CD8-positive, alpha-beta memory T cell (primary cell): ENCODE data around the gene RALGDS. TPM values are rescaled to one million over a fixed set of nuclear protein-coding genes. Genes with fewer than 3 reads are reported as not detected.
"Not testable (repeated sequence)": the region's sequence is repeated elsewhere in the genome, so short reads cannot be mapped to it uniquely, and the experiment has no call there.

Experiments
- CTCF ChIA-PET: fragments of 350-600 bp; sonication (Branson Sonifier 250); formaldehyde crosslinking; loops from one replicate; lab custom pipeline; 2021; ENCODE audit warnings: antibody characterized with exemption; lab: Charles Lee
- POLR2A ChIA-PET: fragments of 350-600 bp; sonication (Branson Sonifier 250); formaldehyde crosslinking; loops from one replicate; lab custom pipeline; 2021; ENCODE audit warnings: antibody characterized with exemption; lab: Charles Lee
- DNase-seq, 5 donors: peaks; one replicate each; pipeline versions ENCODE4 v3.0.0 to v3.0.0-alpha.2; 2020 to 2022; ENCODE audit warnings: mixed read lengths in 1 of 5
- H3K27ac ChIP-seq: one replicate; pipeline ENCODE4 v1.7.0; 2013; ENCODE audit warnings: low read depth, mild to moderate bottlenecking, low read length, moderate library complexity
- H3K27me3 ChIP-seq: 2 replicates; pipeline ENCODE4 v1.7.0; 2013; ENCODE audit warnings: low read length, mild to moderate bottlenecking; ENCODE audit not compliant: insufficient read depth, poor library complexity, severe bottlenecking
- H3K36me3 ChIP-seq: 2 replicates; pipeline ENCODE4 v1.7.0; 2013; ENCODE audit warnings: mild to moderate bottlenecking, low read length, moderate library complexity; ENCODE audit not compliant: insufficient read depth
- H3K4me1 ChIP-seq: 2 replicates; pipeline ENCODE4 v1.7.0; 2013; ENCODE audit warnings: mild to moderate bottlenecking, low read length, moderate library complexity; ENCODE audit not compliant: insufficient read depth
- H3K4me3 ChIP-seq: 2 replicates; pipeline ENCODE4 v1.7.0; 2013; ENCODE audit warnings: mild to moderate bottlenecking, low read length
- H3K9me3 ChIP-seq: 2 replicates; pipeline ENCODE4 v1.7.0; 2013; ENCODE audit warnings: mild to moderate bottlenecking, low read length
- H3K27ac Mint-ChIP-seq, 8 donors: one replicate each; pipeline ENCODE4 v1.8.0; 2020 to 2021; ENCODE audit warnings: mixed read lengths in 8 of 8, mild to moderate bottlenecking in 6 of 8, inconsistent platforms in 3 of 8, moderate library complexity in 3 of 8
- H3K27me3 Mint-ChIP-seq, 2 donors: one replicate each; pipeline ENCODE4 v1.8.0; 2020 to 2021; ENCODE audit warnings: mixed read lengths in 2 of 2, mild to moderate bottlenecking in 1 of 2, moderate library complexity in 1 of 2
- H3K36me3 Mint-ChIP-seq, 3 donors: one replicate each; pipeline ENCODE4 v1.8.0; 2020 to 2021; ENCODE audit warnings: mixed read lengths in 3 of 3, inconsistent platforms in 1 of 3, mild to moderate bottlenecking in 1 of 3
- H3K4me1 Mint-ChIP-seq, 3 donors: one replicate each; pipeline ENCODE4 v1.8.0; 2020 to 2021; ENCODE audit warnings: mixed read lengths in 3 of 3, inconsistent platforms in 1 of 3, mild to moderate bottlenecking in 1 of 3
- H3K4me3 Mint-ChIP-seq, 7 donors: one replicate each; pipeline ENCODE4 v1.8.0; 2020 to 2021; ENCODE audit warnings: mixed read lengths in 7 of 7, mild to moderate bottlenecking in 6 of 7, moderate library complexity in 4 of 7, inconsistent platforms in 2 of 7
- H3K9me3 Mint-ChIP-seq, 5 donors: one replicate each; pipeline ENCODE4 v1.8.0; 2020 to 2022; ENCODE audit warnings: mixed read lengths in 5 of 5, mild to moderate bottlenecking in 3 of 5, moderate library complexity in 2 of 5, inconsistent platforms in 1 of 5
- polyA plus RNA-seq: library from polyadenylated mRNA; unstranded; fragments of 300-500 nt; fragmentation: Illumina TruSeq; gene quantifications from one replicate; pipeline ENCODE4 v1.2.3, GENCODE V29; 2021
- total RNA-seq, 2 experiments: library from RNA; stranded (reverse); gene quantifications; one replicate each; pipeline ENCODE4 v1.2.3, GENCODE V29; 2021

The RALGDS gene
- total and polyA plus RNA-seq, 3 experiments from 2014 or later = 59.1 to 78.0 (median 67.8) TPM

GRCh38 chr9:133068431-133068830, 52.6 kb downstream of the RALGDS start:
- CTCF ChIA-PET, DNase-seq, H3K9me3 Mint-ChIP-seq, H3K4me3 ChIP-seq, POLR2A ChIA-PET, H3K27me3 Mint-ChIP-seq, H3K4me1 ChIP-seq, H3K9me3 ChIP-seq, H3K4me3 Mint-ChIP-seq, H3K27ac ChIP-seq, H3K36me3 Mint-ChIP-seq, H3K36me3 ChIP-seq, H3K27ac Mint-ChIP-seq, H3K27me3 ChIP-seq, H3K4me1 Mint-ChIP-seq: not testable (repeated sequence)

GRCh38 chr9:133067813-133068212, 53.2 kb downstream of the RALGDS start:
- no peaks in the 10 kb centered on the region for H3K36me3 ChIP-seq
- no peak overlapping the region for H3K4me3 ChIP-seq
- no peak overlapping the region for H3K4me3 Mint-ChIP-seq
- peak in 1 of 5 donors; percentile 3 for DNase-seq
- no peak overlapping the region for H3K27ac ChIP-seq
- ChIA-PET POLR2A (no interaction called here), CTCF (no interaction called here)
- peak overlapping the region in 1 of 8 donors; percentile 30 for H3K27ac Mint-ChIP-seq
- peaks cover 0 to 2% (median 0%) of the 10 kb centered on the region in 3 donors for H3K36me3 Mint-ChIP-seq
- H3K27me3 Mint-ChIP-seq = no peaks in the 10 kb centered on the region
- no peaks in the 10 kb centered on the region for H3K4me1 ChIP-seq
- no peaks in the 10 kb centered on the region for H3K27me3 ChIP-seq
- H3K9me3 Mint-ChIP-seq = no peaks in the 10 kb centered on the region
- no peaks in the 10 kb centered on the region for H3K9me3 ChIP-seq
- no peaks in the 10 kb centered on the region for H3K4me1 Mint-ChIP-seq

- Histone ChIP-seq H3K27me3 (no peaks in the 10 kb centered on the region), H3K9me3 (no peaks in the 10 kb centered on the region), H3K4me1 (no peaks in the 10 kb centered on the region), H3K4me3 (no peak overlapping the region), H3K36me3 (no peaks in the 10 kb centered on the region), H3K27ac (no peak overlapping the region)
- H3K36me3 Mint-ChIP-seq = peaks cover 0 to 2% (median 0%) of the 10 kb centered on the region in 3 donors
- no peaks in the 10 kb centered on the region for H3K27me3 Mint-ChIP-seq
- H3K4me3 Mint-ChIP-seq = no peak overlapping the region
- ChIA-PET CTCF (interaction anchor here (0.6 kb wide), 1 partner anchor 107 kb away, joined by 3 read pairs; no protein-coding TSS in a partner anchor), POLR2A (no interaction called here)
- no peaks in the 10 kb centered on the region for H3K9me3 Mint-ChIP-seq
- no peaks in the 10 kb centered on the region for H3K4me1 Mint-ChIP-seq
- H3K27ac Mint-ChIP-seq = no peak overlapping the region
- peak in 1 of 5 donors; percentile 5 for DNase-seq
These were observed 54.0 kb downstream of the RALGDS start for GRCh38 chr9:133067006-133067405.

GRCh38 chr9:133066181-133066983, 54.7 kb downstream of the RALGDS start:
- no peak for DNase-seq
- Histone ChIP-seq H3K27me3 (no peaks in the 10 kb centered on the region), H3K4me1 (no peaks in the 10 kb centered on the region), H3K36me3 (no peaks in the 10 kb centered on the region), H3K9me3 (no peaks in the 10 kb centered on the region), H3K4me3 (no peak overlapping the region), H3K27ac (no peak overlapping the region)
- no peaks in the 10 kb centered on the region for H3K4me1 Mint-ChIP-seq
- ChIA-PET CTCF (interaction anchor here (0.6 kb wide), 1 partner anchor 107 kb away, joined by 3 read pairs; no protein-coding TSS in a partner anchor), POLR2A (no interaction called here)
- no peaks in the 10 kb centered on the region for H3K9me3 Mint-ChIP-seq
- H3K4me3 Mint-ChIP-seq = no peak overlapping the region
- H3K27ac Mint-ChIP-seq = no peak overlapping the region
- H3K36me3 Mint-ChIP-seq = no peaks in the 10 kb centered on the region
- H3K27me3 Mint-ChIP-seq = no peaks in the 10 kb centered on the region

- no peak overlapping the region for H3K4me3 Mint-ChIP-seq
- H3K27ac Mint-ChIP-seq = no peak overlapping the region
- no peaks in the 10 kb centered on the region for H3K9me3 Mint-ChIP-seq
- H3K27me3 Mint-ChIP-seq = no peaks in the 10 kb centered on the region
- no peaks in the 10 kb centered on the region for H3K36me3 Mint-ChIP-seq
- H3K9me3 ChIP-seq = no peaks in the 10 kb centered on the region
- no peak for DNase-seq
- no peaks in the 10 kb centered on the region for H3K36me3 ChIP-seq
- CTCF ChIA-PET = interaction anchor here (1.2 to 1.5 kb wide), 2 partner anchors 43 to 79 kb away, joined by 3 to 4 read pairs; no protein-coding TSS in a partner anchor
- no peaks in the 10 kb centered on the region for H3K27me3 ChIP-seq
- H3K4me3 ChIP-seq = no peak overlapping the region
- POLR2A ChIA-PET = no interaction called here
- peaks cover 4% of the 10 kb centered on the region for H3K4me1 ChIP-seq
- no peak overlapping the region for H3K27ac ChIP-seq
- peaks cover 2 to 4% (median 3%) of the 10 kb centered on the region in 3 donors for H3K4me1 Mint-ChIP-seq
These were observed 56.0 kb downstream of the RALGDS start for GRCh38 chr9:133065070-133065388.

- peaks cover 10% of the 10 kb centered on the region for H3K4me1 ChIP-seq
These were observed 56.6 kb downstream of the RALGDS start for GRCh38 chr9:133064241-133065069.

GRCh38 chr9:133063500-133064231, 57.4 kb downstream of the RALGDS start:
- peaks cover 18% of the 10 kb centered on the region for H3K4me1 ChIP-seq
- H3K36me3 ChIP-seq = no peaks in the 10 kb centered on the region
- H3K27me3 Mint-ChIP-seq = no peaks in the 10 kb centered on the region
- no peak for DNase-seq
- H3K36me3 Mint-ChIP-seq = peaks cover 0 to 3% (median 1%) of the 10 kb centered on the region in 3 donors
- CTCF ChIA-PET = interaction anchor here (0.6 to 1.6 kb wide), 2 partner anchors 80 to 93 kb away, joined by 3 to 6 read pairs; no protein-coding TSS in a partner anchor
- no peak overlapping the region for H3K27ac Mint-ChIP-seq
- H3K4me3 Mint-ChIP-seq = no peak overlapping the region
- POLR2A ChIA-PET = no interaction called here
- no peaks in the 10 kb centered on the region for H3K27me3 ChIP-seq
- peaks cover 14 to 17% (median 16%) of the 10 kb centered on the region in 3 donors for H3K4me1 Mint-ChIP-seq
- H3K9me3 Mint-ChIP-seq = no peaks in the 10 kb centered on the region
- no peak overlapping the region for H3K4me3 ChIP-seq
- H3K9me3 ChIP-seq = no peaks in the 10 kb centered on the region
- H3K27ac ChIP-seq = no peak overlapping the region

More at GRCh38 chr9:133064241-133065069, 56.6 kb downstream of the RALGDS start:
- no peak overlapping the region for H3K4me3 ChIP-seq
- H3K36me3 ChIP-seq = no peaks in the 10 kb centered on the region
- DNase-seq = no peak
- H3K9me3 ChIP-seq = no peaks in the 10 kb centered on the region
- no peak overlapping the region for H3K4me3 Mint-ChIP-seq
- no peaks in the 10 kb centered on the region for H3K27me3 ChIP-seq
- no peak overlapping the region for H3K27ac Mint-ChIP-seq
- H3K4me1 Mint-ChIP-seq = peaks cover 6 to 9% (median 8%) of the 10 kb centered on the region in 3 donors
- H3K27ac ChIP-seq = no peak overlapping the region
- H3K27me3 Mint-ChIP-seq = no peaks in the 10 kb centered on the region
- ChIA-PET POLR2A (no interaction called here), CTCF (interaction anchor here (0.6 to 1.6 kb wide), 4 partner anchors 43 to 92 kb away, joined by 3 to 6 read pairs (median 4); no protein-coding TSS in a partner anchor)
- no peaks in the 10 kb centered on the region for H3K9me3 Mint-ChIP-seq
- no peaks in the 10 kb centered on the region for H3K36me3 Mint-ChIP-seq
